ENCODE results near the gene CPSF2.
"Not testable (repeated sequence)": the region's sequence is repeated elsewhere in the genome, so short reads cannot be mapped to it uniquely, and the experiment has no call there.

The CPSF2 gene

GRCh38 chr14:92154283-92154942, 32.6 kb downstream of the CPSF2 start:
- DNase-seq: no peak

GRCh38 chr14:92160619-92161018, 38.9 kb downstream of the CPSF2 start:
- DNase-seq: no peak

- DNase-seq: no peak
Measured at GRCh38 chr14:92161521-92161920, 39.8 kb downstream of the CPSF2 start.

GRCh38 chr14:92164958-92165357, 43.2 kb downstream of the CPSF2 start:
- no peak for DNase-seq

GRCh38 chr14:92173668-92174067, 51.9 kb downstream of the CPSF2 start:
- DNase-seq: no peak

GRCh38 chr14:92175811-92176210, 54.0 kb downstream of the CPSF2 start:
- no peak for DNase-seq

- no peak for DNase-seq
Measured at GRCh38 chr14:92176476-92176875, 54.7 kb downstream of the CPSF2 start.

- DNase-seq: not testable (repeated sequence)
Measured at GRCh38 chr14:92179178-92179577, 57.4 kb downstream of the CPSF2 start.

- no peak for DNase-seq
Measured at GRCh38 chr14:92185559-92185958, 63.8 kb downstream of the CPSF2 start.

GRCh38 chr14:92187616-92188015, 65.8 kb downstream of the CPSF2 start:
- DNase-seq: not testable (repeated sequence)

- DNase-seq: no peak
Measured at GRCh38 chr14:92190768-92191167, 69.0 kb downstream of the CPSF2 start.

- no peak for DNase-seq
Measured at GRCh38 chr14:92198804-92199203, 77.0 kb downstream of the CPSF2 start.

- no peak for DNase-seq
Measured at GRCh38 chr14:92199763-92200162, 78.0 kb downstream of the CPSF2 start.

GRCh38 chr14:92203116-92203515, 81.3 kb downstream of the CPSF2 start:
- DNase-seq: no peak

- DNase-seq: no peak
Measured at GRCh38 chr14:92204792-92205191, 83.0 kb downstream of the CPSF2 start.

- DNase-seq: no peak
Measured at GRCh38 chr14:92207012-92207927, 85.5 kb downstream of the CPSF2 start.

GRCh38 chr14:92207928-92208265, 86.1 kb downstream of the CPSF2 start:
- no peak for DNase-seq

- no peak for DNase-seq
Measured at GRCh38 chr14:92209141-92209540, 87.4 kb downstream of the CPSF2 start.

GRCh38 chr14:92213125-92213524, 91.4 kb downstream of the CPSF2 start:
- not testable (repeated sequence) for DNase-seq

- DNase-seq: no peak
Measured at GRCh38 chr14:92215579-92215978, 93.8 kb downstream of the CPSF2 start.

GRCh38 chr14:92217936-92218335, 96.2 kb downstream of the CPSF2 start:
- no peak for DNase-seq

Data from right kidney (tissue), 1 donor.